HG02642 (cell line): Measurements from ENCODE around the gene GRIK1.

ENCODE experiments used
- ATAC-seq: cut with Tn5 transposase; IDR thresholded peaks from one replicate; pipeline ENCODE4 v1.9.1; 2021; ENCODE audit warnings: mild to moderate bottlenecking; ENCODE audit not compliant: unreplicated experiment, poor library complexity

GRIK1 gene

GRCh38 chr21:29834617-29835016 is 105.2 kb downstream of the GRIK1 start:
- no peak for ATAC-seq

- ATAC-seq: no peak
Measured at GRCh38 chr21:29832217-29832616, 107.6 kb downstream of the GRIK1 start.

- ATAC-seq: no peak
Measured at GRCh38 chr21:29829564-29830275, 110.1 kb downstream of the GRIK1 start.

DNA sequence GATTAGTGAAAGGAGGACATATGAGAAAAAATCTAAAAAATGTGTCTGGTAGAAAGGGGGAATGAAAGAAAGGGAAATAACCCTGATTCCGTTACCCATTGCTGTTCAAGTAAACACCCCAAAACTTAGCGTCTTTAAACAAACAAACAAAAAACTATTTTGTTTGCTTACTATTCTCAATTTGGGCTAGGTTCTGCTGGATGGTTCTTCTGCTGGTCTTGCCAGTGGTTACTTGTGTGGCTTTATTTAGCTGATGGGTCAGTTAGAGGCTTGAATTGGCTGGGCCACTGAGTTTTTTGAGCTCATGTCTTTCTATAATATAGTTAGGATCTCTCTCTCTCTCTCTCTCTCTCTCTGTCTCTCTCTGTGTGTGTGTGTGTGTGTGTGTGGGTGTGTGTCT is 112.1 kb downstream of the GRIK1 start:
- no peak for ATAC-seq

DNA sequence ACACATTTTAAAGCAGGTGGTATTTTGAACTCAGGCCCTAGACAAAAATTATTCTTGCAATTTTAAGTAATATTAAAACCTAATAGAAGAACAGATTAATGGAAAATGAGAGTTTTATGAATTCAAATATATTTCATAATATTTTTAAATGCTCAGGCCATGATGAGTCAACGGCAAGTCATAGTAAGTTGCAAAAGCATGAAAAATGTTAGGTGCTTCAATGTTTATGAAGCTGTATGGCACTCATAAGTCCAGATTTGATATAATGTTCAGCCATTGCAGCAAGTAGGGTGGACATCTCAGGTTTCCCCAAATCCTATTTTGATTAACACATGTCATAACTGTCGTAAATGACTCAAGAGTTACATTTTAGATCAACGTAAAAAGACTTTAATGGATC is 112.6 kb downstream of the GRIK1 start:
- ATAC-seq: no peak

DNA sequence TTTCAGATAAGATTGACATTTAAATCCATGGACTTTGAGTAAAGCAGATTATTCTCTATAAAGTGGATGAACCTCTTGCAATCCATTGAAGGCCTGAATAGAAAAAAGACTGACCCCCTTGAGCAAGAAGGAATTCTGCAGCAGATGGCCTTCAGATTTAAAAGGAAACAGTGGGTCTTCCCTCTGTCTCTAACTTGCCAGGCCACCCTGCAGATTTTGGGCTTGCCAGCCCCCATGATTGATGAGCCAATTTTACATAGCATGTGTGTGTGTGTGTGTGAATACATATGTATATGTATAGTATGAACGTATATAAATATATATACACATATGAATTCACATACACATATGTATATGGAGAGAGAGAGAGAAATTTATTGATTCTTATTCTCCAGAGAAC is 113.4 kb downstream of the GRIK1 start:
- ATAC-seq: no peak

DNA sequence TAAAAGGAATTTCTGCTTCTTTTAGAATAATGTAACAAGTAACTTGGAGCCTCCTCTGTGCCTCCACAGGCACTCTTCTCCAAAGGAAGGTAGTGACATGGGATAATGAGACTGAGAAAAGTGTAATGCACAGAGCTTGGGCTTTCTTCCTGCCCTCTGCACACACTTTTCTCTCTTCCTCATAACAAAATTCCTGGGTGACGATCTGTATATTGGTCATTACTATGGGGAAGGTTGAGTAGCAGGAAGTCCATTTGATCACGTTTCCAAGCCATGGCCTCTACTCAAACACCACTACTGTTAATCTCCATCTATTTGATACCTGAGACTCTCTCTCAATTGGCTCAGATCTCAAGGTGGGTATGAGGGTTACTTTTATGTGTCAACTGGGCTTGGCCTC is 113.9 kb downstream of the GRIK1 start:
- ATAC-seq: no peak

GRCh38 chr21:29825345-29825744 is 114.5 kb downstream of the GRIK1 start:
- ATAC-seq: no peak

DNA sequence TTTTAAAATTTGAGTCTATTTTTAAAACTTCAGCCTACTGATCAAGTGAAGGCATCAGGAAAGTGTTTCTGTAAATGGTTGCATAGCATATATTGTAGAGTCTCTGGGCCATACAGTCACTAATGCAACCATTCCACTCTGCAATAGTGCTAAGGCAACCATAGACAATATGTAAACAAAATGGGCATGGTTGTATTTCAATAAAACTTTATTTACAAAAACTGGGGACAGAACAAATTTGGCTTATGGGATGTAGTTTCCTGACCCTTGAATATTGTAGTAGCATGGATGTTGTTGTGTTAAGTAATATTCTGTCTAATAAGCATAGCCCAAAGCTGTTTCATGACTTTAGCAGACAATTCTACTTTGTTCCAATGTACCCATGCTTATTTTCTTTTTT is 117.7 kb downstream of the GRIK1 start:
- no peak for ATAC-seq

- ATAC-seq: no peak
Measured at GRCh38 chr21:29821230-29821629, 118.6 kb downstream of the GRIK1 start.

GRCh38 chr21:29819675-29820326 is 120.0 kb downstream of the GRIK1 start:
- no peak for ATAC-seq

- ATAC-seq: no peak
Measured at GRCh38 chr21:29818383-29818921, 121.3 kb downstream of the GRIK1 start.

- ATAC-seq: no peak
Measured at GRCh38 chr21:29817450-29817849, 122.3 kb downstream of the GRIK1 start.

DNA sequence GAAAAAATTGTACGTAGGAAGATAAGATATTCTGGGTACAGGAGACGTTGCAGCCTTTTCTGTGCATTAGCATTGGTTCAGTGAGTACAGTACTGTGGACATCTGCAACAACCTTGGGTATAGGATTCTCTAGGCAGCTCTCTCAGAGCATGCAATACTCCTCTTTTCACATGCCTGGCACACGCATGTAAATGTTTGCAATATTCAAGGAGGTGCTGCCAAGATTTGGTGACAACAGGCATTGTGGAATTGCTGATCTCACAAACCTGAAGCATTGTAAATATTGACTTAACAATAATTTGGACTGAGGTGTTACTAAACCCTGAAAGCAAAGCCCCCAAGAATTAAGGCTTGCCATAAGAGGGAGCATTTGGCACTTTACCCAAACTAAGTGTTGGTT is 126.8 kb downstream of the GRIK1 start:
- no peak for ATAC-seq

GRCh38 chr21:29810871-29811270 is 128.9 kb downstream of the GRIK1 start:
- no peak for ATAC-seq

DNA sequence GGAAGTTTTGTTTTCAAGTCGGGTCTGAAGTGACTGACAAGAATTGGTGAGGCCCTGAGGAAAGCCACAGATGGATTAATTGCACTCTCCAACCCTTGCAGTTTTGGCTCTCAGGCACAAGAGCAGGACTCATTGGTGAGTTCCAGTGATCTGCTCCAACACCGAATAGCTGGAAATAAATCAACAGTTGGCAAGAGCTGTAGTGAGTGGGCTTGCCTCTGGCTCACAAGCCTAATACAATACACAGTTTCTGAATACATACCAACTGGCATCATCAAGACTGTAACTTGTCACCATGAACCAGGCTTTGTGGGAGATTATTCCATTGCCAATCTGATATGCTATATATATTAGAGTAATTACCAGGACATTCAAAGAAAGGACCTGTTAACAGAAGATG is 131.6 kb downstream of the GRIK1 start:
- ATAC-seq: no peak

DNA sequence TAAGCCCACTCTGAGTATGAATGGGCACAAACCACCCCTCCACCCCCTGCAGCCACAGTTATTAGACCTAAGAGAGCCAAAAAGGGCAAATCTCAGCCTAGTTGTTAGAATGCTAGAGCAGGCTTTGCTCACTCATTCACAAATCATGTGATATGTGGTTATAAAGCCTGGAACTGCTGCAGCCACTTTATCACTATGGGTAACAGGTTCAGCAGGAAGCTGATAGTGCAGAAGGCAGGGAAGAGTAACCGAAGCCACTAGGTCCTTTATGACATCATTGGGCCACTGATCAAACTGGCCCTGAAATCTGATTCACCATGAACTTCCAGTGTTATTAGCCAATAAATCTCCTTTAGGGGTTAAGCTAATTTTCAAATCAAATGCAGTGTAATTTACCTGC is 134.7 kb downstream of the GRIK1 start:
- ATAC-seq: no peak

- ATAC-seq: no peak
Measured at GRCh38 chr21:29803191-29803590, 136.6 kb downstream of the GRIK1 start.

DNA sequence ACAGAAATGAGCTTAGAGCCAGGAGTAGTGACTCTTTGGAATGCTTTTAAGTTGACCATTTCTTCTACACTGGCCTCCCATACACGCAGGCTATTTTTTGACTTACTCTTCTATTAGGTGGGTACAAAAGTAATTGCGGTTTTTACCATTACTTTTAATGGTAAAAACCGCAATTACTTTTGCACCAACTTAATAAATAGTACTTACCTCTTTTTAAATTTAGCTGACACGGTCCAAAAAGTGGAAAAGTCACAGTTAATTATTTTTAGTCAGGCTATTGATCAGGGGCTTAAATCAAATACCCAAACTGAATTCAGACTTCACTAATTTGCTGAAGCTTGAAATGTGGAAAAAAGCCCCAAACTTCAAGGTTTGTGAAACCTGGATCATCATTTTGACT is 138.7 kb downstream of the GRIK1 start:
- ATAC-seq: no peak

DNA sequence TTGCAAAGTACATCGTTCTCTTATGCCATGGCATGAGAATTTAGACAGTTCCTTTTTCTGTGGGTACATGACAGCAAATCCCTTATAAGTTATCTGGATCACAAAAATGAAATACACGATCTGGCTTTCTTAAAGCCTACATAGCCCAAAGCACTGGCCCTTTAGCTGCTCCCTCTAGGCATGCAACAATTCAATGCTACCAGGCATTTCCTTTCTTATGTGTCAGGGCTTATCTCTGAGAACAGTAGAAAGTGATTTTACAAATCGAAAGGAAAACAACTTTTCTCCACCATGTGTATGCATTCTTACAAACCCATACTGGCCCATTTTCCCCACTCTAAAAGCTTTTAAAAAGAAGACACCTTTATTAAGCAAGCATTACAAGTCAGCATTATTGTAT is 139.7 kb downstream of the GRIK1 start:
- ATAC-seq: no peak

DNA sequence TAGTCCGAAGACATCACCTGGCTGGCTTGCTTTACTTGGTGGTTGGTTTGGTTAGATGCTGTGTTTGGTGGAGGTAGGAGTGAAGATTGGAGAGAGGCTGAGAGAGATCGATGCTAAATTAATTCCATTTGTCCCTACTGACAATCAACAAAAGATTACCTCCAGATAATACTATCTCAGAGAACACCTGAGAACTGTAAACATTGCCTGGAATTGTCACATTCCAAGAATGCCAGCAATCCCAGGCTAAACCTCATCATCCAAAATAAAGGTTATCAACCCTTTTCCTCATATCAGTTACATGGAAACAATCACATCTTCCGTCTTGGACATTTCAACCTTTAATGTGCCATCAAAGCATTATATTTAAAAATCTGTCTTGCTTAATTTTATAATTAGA is 141.0 kb downstream of the GRIK1 start:
- ATAC-seq: no peak

DNA sequence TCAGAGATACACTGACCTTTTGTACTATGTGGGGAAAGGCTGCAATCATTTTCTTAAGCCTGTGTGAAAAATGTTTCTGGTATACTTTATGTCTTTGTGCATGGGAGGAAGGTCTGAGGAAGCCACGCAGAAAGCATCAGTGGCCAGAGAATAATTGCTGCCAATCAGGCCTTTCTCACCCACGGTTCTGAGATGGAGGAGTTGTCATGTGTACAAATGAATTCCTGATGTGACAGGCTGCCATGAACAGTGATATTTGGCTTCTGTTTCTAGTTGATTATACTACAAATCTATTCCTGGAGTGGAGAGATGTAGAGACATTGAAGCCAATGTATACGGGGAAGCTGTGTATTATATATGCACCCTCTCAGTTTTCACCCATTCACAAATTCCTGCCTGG is 142.6 kb downstream of the GRIK1 start:
- ATAC-seq: no peak
